CD4-positive, alpha-beta T cell (primary cell): Measurements from ENCODE around the gene AXIN2. TPM values are rescaled to one million over a fixed set of nuclear protein-coding genes. Genes with fewer than 3 reads are reported as not detected.

ENCODE experiments used
- ATAC-seq: fragments of 200-7000 bp; cut with Tn5 transposase; one replicate; pipeline ENCODE4 v1.10.0; 2022; ENCODE audit warnings: mild to moderate bottlenecking; ENCODE audit not compliant: poor library complexity
- CTCF ChIA-PET: fragments of 350-600 bp; sonication (Branson Sonifier 250); formaldehyde crosslinking; loops from one replicate; lab custom pipeline; 2021; ENCODE audit warnings: antibody characterized with exemption, inconsistent platforms; lab: Charles Lee
- POLR2A ChIA-PET: fragments of 350-600 bp; sonication (Branson Sonifier 250); formaldehyde crosslinking; loops from one replicate; lab custom pipeline; 2021; ENCODE audit warnings: antibody characterized with exemption, inconsistent platforms; lab: Charles Lee
- DNase-seq, 14 experiments: peaks; one replicate each; pipeline ENCODE4 v3.0.0-alpha.2; 2013 to 2020; ENCODE audit warnings: mixed read lengths in 2 of 14
- H3K27ac ChIP-seq, 2 donors: one replicate each; pipeline versions ENCODE4 v1.5.1 to v1.7.0; 2013; ENCODE audit warnings: low read length in 2 of 2, low read depth in 1 of 2, mild to moderate bottlenecking in 1 of 2
- H3K27me3 ChIP-seq, 2 experiments: 1 replicate in 1 of 2; 2 replicates in 1 of 2; pipeline versions ENCODE4 v1.6.1 to v1.7.0; 2013; ENCODE audit warnings: low read length in 2 of 2, control low read depth in 1 of 2, mild to moderate bottlenecking in 1 of 2, moderate library complexity in 1 of 2; ENCODE audit not compliant: insufficient read depth in 2 of 2, control insufficient read depth in 1 of 2
- H3K36me3 ChIP-seq: one replicate; pipeline ENCODE4 v1.6.1; 2013; ENCODE audit warnings: low read length, control low read depth; ENCODE audit not compliant: insufficient read depth
- H3K4me1 ChIP-seq: one replicate; pipeline ENCODE4 v1.6.1; 2013; ENCODE audit warnings: low read length, control low read depth; ENCODE audit not compliant: insufficient read depth
- H3K4me3 ChIP-seq: one replicate; pipeline ENCODE4 v1.5.1; 2013; ENCODE audit warnings: mild to moderate bottlenecking, low read length, moderate library complexity
- H3K9me3 ChIP-seq, 2 experiments: 1 replicate in 1 of 2; 2 replicates in 1 of 2; pipeline versions ENCODE4 v1.6.1 to v1.7.0; 2013; ENCODE audit warnings: low read length in 2 of 2, mild to moderate bottlenecking in 2 of 2, control low read depth in 1 of 2, moderate library complexity in 1 of 2; ENCODE audit not compliant: control insufficient read depth in 1 of 2, insufficient read depth in 1 of 2
- H3K27ac Mint-ChIP-seq: one replicate; pipeline ENCODE4 v1.8.0; 2020; ENCODE audit warnings: mixed read lengths
- H3K27me3 Mint-ChIP-seq: one replicate; pipeline ENCODE4 v1.8.0; 2021; ENCODE audit warnings: mixed read lengths
- H3K36me3 Mint-ChIP-seq: one replicate; pipeline ENCODE4 v1.8.0; 2021; ENCODE audit warnings: low read depth, mixed read lengths
- H3K4me1 Mint-ChIP-seq: one replicate; pipeline ENCODE4 v1.8.0; 2021; ENCODE audit warnings: low read depth, mixed read lengths
- H3K4me3 Mint-ChIP-seq: one replicate; pipeline ENCODE4 v1.8.0; 2020; ENCODE audit warnings: mild to moderate bottlenecking, mixed read lengths
- H3K9me3 Mint-ChIP-seq: one replicate; pipeline ENCODE4 v1.8.0; 2020; ENCODE audit warnings: mixed read lengths
- CTCF ChIP-seq: fragments of 200-600 bp; IDR thresholded peaks from one replicate; pipeline ENCODE4 v1.8.0; 2022; ENCODE audit warnings: antibody characterized with exemption, mild to moderate bottlenecking
- intact Hi-C, 2 experiments: fragments of 100-400 bp; cut with DNase I in 1 of 2; cut with micrococcal nuclease in 1 of 2; formaldehyde crosslinking; loops; one replicate each; pipeline versions ENCODE4 v1.15.1 to v1.9.0; 2023 to 2025; cut with DNase I, micrococcal nuclease
- total RNA-seq, 174 experiments: library from RNA in 2 of 174; stranded (reverse) in 2 of 174; gene quantifications; one replicate each; pipeline ENCODE4 v1.2.3 and lab custom pipeline; 2021 to 2026

The AXIN2 gene
- total RNA-seq, 2 experiments from 2014 or later = 47.9 to 49.8 TPM

GRCh38 chr17:65542067-65542466 is 19.4 kb downstream of the AXIN2 start:
- no peaks in the 10 kb centered on the region for H3K9me3 ChIP-seq
- Mint-ChIP-seq H3K27ac (peak overlapping the region; percentile 73), H3K27me3 (no peaks in the 10 kb centered on the region), H3K9me3 (no peaks in the 10 kb centered on the region), H3K36me3 (peaks cover 96% of the 10 kb centered on the region), H3K4me3 (no peak overlapping the region), H3K4me1 (peaks cover 79% of the 10 kb centered on the region)
- DNase-seq (no peak), ATAC-seq (no peak)
- no peak overlapping the region for H3K4me3 ChIP-seq
- intact Hi-C loops = no loop called here
- H3K36me3 ChIP-seq = peaks cover 60% of the 10 kb centered on the region
- ChIA-PET POLR2A (no interaction called here), CTCF (interaction anchor here (0.5 kb wide), 1 partner anchor 47 kb away, joined by 3 read pairs; no protein-coding TSS in a partner anchor)
- no peak for TF ChIP-seq CTCF
- H3K4me1 ChIP-seq = peaks cover 36% of the 10 kb centered on the region
- H3K27ac ChIP-seq = no peak overlapping the region
- H3K27me3 ChIP-seq = no peaks in the 10 kb centered on the region

- no peak overlapping the region for H3K4me3 Mint-ChIP-seq
- H3K9me3 ChIP-seq = no peaks in the 10 kb centered on the region
- H3K36me3 ChIP-seq = peaks cover 60% of the 10 kb centered on the region
- DNase-seq (no peak), ATAC-seq (no peak)
- POLR2A ChIA-PET = no interaction called here
- peaks cover 73% of the 10 kb centered on the region for H3K4me1 Mint-ChIP-seq
- H3K4me3 ChIP-seq = no peak overlapping the region
- peak overlapping the region; percentile 40 for H3K27ac Mint-ChIP-seq
- no peak for TF ChIP-seq CTCF
- CTCF ChIA-PET = no interaction called here
- no peaks in the 10 kb centered on the region for H3K27me3 Mint-ChIP-seq
- intact Hi-C loops = no loop called here
- no peaks in the 10 kb centered on the region for H3K9me3 Mint-ChIP-seq
- H3K36me3 Mint-ChIP-seq = peaks cover 94% of the 10 kb centered on the region
- H3K4me1 ChIP-seq = peaks cover 29% of the 10 kb centered on the region
- no peak overlapping the region for H3K27ac ChIP-seq
- H3K27me3 ChIP-seq = no peaks in the 10 kb centered on the region
Measured at GRCh38 chr17:65541453-65541852, 20.0 kb downstream of the AXIN2 start.

- H3K27ac Mint-ChIP-seq = peak overlapping the region; percentile 89
- Histone ChIP-seq H3K4me1 (peaks cover 24% of the 10 kb centered on the region), H3K4me3 (no peak overlapping the region), H3K27ac (no peak overlapping the region), H3K9me3 (no peaks in the 10 kb centered on the region), H3K27me3 (no peaks in the 10 kb centered on the region), H3K36me3 (peaks cover 66% of the 10 kb centered on the region)
- H3K27me3 Mint-ChIP-seq = no peaks in the 10 kb centered on the region
- peaks cover 96% of the 10 kb centered on the region for H3K36me3 Mint-ChIP-seq
- no peak for ATAC-seq
- intact Hi-C loops = loop anchor here in 1 of 2 experiments (2.0 kb wide), 1 partner anchor 17 kb away; no protein-coding TSS in a partner anchor
- POLR2A ChIA-PET = interaction anchor here (1.6 to 3.3 kb wide), 5 partner anchors 13 to 44 kb away, joined by 4 to 21 read pairs (median 5); no protein-coding TSS in a partner anchor
- H3K4me3 Mint-ChIP-seq = peak overlapping the region; percentile 83
- CTCF ChIA-PET = interaction anchor here (3.3 kb wide), 1 partner anchor 17 kb away, joined by 17 read pairs; no protein-coding TSS in a partner anchor
- peaks cover 71% of the 10 kb centered on the region for H3K4me1 Mint-ChIP-seq
- no peak for DNase-seq
- no peaks in the 10 kb centered on the region for H3K9me3 Mint-ChIP-seq
- no peak for TF ChIP-seq CTCF
Measured at GRCh38 chr17:65539630-65540266, 21.7 kb downstream of the AXIN2 start.
